ENCODE data around the gene KRTAP5-9.
"Not testable (repeated sequence)": the region's sequence is repeated elsewhere in the genome, so short reads cannot be mapped to it uniquely, and the experiment has no call there.

KRTAP5-9 gene

DNA sequence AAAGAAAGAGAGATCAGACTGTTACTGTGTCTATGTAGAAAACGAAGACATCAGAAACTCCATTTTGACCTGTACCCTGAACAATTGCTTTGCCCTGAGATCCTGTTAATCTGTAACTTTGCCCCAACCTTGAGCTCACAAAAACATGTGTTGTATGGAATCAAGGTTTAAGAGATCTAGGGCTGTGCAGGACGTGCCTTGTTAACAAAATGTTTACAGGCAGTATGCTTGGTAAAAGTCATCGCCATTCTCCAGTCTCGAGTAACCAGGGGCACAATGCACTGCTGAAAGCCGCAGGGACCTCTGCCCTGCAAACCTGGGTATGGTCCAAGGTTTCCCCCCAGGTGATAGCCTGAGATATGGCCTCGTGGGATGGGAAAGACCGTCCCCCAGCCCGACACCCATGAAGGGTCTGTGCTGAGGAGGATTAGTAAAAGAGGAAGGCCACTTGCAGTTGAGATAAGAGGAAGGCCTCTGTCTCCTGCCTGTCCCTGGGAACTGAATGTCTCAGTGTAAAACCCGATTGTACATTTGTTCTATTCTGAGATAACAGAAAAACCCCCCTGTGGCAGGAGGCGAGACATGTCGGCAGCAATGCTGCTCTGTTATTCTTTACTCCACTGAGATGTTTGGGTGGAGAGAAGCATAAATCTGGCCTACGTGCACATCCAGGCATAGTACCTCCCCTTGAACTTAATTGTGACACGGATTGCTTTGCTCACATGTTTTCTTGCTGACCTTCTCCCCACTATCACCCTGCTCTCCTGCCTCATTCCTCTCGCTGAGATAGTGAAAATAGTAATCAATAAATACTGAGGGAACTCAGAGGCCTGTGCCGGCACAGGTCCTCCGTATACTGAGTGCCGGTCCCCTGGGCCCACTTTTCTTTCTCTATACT lies 13.3 kb upstream of the KRTAP5-9 start:
- not testable (repeated sequence) for DNase-seq (ENCODE audit: low spot score)

DNA sequence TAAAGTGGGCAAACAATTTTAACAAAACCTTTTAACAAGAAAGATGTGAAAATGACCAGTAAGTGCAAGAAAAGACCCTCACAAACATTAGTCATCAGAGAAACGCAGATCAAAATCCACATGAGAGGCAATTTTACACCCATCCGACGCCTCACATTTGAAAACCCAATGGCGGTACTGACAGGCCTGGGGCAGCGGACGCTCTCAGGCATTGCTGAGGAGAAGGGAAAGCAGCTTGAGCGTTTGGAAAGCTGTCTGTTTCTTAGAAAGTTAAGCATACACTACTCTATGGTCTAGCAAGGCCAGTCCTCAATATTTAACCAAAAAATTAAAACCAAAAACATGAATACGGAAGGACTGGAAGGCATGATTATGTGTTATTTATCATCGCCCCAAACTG lies 12.4 kb upstream of the KRTAP5-9 start:
- DNase-seq (ENCODE audit: low spot score), result no peak

DNA sequence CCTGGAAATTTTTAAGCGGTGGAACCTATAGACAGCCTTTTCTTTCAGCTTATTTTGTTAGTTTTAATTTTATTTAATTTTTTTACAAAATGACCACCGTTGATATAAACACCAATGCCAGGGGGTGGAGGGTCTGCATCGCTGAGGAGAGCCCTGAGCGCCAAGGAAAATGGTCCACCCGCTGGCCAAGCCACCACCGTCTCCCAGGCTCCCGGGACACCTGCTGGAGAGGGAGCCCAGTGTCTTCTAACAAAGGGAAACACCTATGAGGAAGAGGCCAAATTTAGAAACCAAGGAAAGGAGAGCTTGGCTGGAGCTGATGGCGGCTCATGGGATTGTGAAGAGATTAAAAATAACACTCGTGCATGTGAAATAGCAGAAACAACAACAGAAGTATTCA lies 10.7 kb upstream of the KRTAP5-9 start:
- DNase-seq (ENCODE audit: low spot score), result no peak

DNA sequence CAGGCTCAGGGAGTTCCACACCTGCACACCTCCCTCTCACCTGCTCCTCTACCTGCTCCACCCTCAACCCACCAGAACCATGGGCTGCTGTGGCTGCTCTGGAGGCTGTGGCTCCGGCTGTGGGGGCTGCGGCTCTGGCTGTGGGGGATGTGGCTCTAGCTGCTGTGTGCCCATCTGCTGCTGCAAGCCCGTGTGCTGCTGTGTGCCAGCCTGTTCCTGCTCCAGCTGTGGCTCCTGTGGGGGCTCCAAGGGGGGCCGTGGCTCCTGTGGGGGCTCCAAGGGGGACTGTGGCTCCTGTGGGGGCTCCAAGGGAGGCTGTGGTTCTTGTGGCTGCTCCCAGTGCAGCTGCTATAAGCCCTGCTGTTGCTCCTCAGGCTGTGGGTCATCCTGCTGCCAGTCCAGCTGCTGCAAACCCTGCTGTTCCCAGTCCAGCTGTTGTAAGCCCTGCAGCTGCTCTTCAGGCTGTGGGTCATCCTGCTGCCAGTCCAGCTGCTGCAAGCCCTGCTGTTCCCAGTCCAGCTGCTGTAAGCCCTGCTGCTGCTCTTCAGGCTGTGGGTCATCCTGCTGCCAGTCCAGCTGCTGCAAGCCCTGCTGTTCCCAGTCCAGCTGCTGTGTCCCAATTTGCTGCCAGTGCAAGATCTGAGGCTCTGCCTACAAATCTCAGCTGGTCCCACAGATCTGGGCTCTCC lies 10.1 kb upstream of the KRTAP5-9 start, which contains the start of gene KRTAP5-8:
KRTAP5-8 (plus strand) TSS at position 49 of the 689 bp plus-strand sequence; CDS start at position 80, 31 bp downstream.
- DNase-seq (ENCODE audit: low spot score), result not testable (repeated sequence)

DNA sequence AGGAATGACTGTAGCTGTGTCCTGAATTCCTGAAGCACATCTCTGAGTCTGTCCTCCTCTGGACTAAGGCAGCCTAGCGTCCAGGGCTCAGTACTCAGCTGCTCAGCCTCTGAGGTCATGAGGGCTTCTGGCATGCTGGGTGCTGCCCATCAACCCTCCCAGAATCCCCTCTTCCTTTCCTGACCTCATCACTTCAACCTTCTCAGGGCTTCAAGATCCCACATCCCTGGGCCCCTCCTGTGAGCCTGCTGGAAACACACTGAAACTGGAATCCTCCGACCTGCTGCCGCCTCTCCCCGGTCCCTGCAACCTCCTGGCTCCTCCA lies 9.6 kb upstream of the KRTAP5-9 start:
- no peak for DNase-seq (ENCODE audit: low spot score)

- no peak for DNase-seq (ENCODE audit: low spot score)
Measured at GRCh38 chr11:71539017-71539416, 9.2 kb upstream of the KRTAP5-9 start.

GRCh38 chr11:71539971-71540370 lies 8.2 kb upstream of the KRTAP5-9 start:
- DNase-seq (ENCODE audit: low spot score), result not testable (repeated sequence)

DNA sequence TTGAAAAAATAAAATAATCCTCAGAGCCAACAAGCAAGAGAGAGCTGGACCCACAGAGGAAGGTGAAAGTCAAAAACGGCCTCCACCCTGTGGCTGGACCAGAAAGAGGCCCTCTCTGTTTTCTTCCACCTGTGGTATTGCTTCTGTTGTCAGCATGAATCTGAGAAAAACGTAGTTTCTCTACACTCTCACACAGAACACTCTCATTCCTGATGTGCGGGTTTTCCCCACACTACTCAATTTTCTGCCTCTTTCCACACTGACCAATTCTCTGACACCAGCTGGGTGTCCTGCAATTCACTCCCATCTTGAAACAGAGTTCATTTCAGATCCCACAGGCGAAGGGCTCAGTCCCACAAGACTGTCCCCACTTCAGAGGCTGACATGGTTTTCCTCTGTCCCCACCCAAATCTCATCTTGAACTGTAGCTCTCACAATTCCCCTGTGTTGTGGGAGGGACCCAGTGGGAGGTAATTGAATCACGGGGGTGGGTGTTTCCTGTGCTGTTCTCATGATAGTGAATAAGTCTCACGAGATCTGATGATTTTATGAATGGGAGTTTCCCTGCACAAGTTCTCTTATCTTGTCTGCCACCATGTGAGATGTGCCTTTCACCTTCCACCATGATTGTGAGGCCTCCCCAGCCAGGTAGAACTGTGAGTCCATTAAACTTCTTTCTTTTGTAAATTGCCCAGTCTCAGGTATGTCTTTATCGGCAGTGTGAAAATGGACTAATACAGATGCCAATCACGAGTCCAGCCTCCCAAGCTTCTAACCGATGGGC lies 7.5 kb upstream of the KRTAP5-9 start:
- DNase-seq (ENCODE audit: low spot score), result not testable (repeated sequence)

DNA sequence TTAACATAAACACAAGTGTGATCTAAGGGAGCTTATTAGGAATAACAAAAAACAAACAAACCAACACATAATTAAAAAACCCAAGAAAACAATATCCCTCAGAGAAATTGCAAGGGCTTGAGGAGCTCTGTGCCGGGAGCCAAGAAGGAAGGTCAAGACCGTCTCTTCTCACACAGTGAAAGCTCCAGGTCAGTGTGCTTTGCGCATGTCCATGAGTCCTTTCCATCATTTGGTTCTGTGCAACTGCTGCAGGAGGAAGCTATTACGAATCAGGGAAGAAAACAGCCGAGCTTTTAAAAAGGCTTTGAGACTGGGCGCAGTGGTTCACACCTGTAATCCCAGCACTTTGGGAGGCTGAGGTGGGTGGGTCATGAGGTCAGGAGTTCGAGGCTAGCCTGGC lies 5.8 kb upstream of the KRTAP5-9 start:
- no peak for DNase-seq (ENCODE audit: low spot score)

DNA sequence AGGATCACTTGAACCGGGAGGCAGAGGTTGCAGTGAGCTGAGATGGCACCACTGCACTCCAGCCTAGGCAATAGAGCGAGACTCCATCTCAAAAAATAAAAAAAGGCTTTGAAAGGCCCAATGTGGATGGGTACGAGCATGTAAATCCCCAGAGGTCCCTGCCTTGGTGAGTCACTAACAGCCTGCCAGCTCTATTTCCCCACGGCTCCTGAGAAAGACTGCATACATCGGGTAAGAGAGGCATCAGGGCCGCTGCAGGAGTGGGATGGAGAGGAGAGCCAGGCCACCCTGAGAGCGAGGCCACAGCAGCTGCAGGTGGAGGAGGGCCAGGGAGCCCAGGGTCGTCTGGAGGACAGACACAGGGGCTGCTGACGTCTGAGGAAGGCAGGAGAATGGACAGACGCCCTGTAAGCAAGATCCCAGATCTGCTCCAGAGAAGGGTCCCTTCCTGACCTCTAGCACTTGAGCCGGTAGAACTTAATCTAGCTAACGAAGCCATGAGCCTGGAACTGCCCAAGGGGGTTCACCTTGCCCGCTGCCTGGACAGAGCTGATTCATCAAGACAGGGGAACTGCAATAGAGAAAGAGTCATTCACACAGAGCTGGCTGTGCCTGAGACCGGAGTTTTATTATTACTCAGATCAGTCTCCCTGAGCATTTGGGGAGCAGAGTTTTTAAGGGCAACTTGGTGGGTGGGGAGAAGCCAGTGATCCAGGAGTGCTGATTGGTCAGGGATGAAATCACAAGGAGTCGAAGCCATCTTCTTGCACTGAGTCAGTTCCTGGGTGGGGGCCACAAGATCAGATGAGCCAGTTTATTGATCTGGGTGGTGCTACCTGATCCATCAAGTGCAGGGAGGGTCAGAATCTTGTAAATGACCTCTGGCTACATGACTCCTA lies 5.1 kb upstream of the KRTAP5-9 start:
- no peak for DNase-seq (ENCODE audit: low spot score)

DNA sequence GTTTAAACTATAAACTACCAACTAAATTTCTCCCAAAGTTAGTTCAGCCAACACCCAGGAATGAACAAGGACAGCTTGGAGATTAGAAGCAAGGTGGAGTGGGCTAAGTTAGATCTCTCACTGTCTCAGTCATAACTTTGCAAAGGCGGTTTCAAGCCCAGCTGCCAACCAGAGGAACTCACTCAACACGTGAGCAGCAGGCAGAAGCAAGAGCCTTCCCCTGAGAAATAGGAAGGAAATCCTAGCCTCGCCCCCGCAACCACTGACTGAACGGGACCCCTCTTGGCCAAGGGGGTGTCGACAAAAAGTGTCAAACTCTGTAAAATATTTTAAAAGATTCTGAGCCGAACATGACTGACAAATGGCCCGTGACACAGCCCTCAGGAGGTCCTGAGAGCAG lies 4.4 kb upstream of the KRTAP5-9 start:
- DNase-seq (ENCODE audit: low spot score), result no peak

- no peak for DNase-seq (ENCODE audit: low spot score)
Measured at GRCh38 chr11:71544525-71545214, 3.5 kb upstream of the KRTAP5-9 start.

DNA sequence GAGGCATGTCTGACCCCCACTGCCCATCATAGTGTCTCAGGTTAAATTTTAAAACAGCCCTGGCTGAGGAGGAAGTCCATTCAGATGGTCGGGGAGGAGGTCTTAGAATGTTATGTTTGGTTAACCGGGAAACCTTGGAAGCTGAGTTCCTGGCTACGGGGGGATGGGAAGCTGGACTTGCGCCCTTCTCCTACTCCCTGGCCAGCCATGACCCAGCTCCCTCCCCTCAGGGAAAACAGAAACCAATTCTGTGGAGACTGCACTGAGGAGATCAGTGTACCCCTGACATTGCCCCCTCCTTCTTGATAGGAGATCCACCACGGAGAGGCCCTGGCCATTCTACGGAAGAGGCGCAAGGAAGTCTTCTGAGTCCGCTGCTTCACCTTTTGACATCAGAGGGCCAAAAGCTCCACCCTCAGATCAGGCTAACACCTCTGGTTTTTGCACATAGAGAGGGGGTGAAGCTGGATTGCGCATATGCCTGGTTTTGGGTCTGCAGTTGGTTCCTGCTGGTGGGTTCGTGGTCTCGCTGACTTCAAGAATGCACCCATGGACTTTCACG lies 2.7 kb upstream of the KRTAP5-9 start:
- no peak for DNase-seq (ENCODE audit: low spot score)

DNA sequence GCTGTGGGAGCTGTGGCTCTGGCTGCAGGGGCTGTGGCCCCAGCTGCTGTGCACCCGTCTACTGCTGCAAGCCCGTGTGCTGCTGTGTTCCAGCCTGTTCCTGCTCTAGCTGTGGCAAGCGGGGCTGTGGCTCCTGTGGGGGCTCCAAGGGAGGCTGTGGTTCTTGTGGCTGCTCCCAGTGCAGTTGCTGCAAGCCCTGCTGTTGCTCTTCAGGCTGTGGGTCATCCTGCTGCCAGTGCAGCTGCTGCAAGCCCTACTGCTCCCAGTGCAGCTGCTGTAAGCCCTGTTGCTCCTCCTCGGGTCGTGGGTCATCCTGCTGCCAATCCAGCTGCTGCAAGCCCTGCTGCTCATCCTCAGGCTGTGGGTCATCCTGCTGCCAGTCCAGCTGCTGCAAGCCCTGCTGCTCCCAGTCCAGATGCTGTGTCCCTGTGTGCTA lies 514 bp downstream of the KRTAP5-9 start:
- no peak for DNase-seq (ENCODE audit: low spot score)

DNA sequence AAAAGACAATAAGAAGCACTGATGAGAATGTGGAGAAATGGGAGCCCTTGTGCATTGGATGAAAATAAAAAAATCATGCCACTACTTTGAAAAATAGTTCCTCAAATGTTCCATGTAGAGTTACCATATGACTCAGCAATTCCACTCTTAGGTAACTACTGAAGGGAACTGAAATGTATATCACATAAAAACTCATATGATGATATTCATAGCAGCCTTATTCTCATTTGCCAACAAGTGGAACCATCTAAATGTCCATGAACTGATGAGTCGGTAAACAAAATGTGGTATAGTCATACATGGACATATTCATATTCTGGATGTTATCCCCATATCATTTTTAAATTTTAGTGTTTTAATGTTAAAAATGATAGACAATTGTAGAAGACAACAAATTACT lies 3.5 kb downstream of the KRTAP5-9 start:
- no peak for DNase-seq (ENCODE audit: low spot score)

- no peak for DNase-seq (ENCODE audit: low spot score)
Measured at GRCh38 chr11:71554996-71555395, 6.8 kb downstream of the KRTAP5-9 start.

- no peak for DNase-seq (ENCODE audit: low spot score)
Measured at GRCh38 chr11:71555508-71555907, 7.3 kb downstream of the KRTAP5-9 start.

DNA sequence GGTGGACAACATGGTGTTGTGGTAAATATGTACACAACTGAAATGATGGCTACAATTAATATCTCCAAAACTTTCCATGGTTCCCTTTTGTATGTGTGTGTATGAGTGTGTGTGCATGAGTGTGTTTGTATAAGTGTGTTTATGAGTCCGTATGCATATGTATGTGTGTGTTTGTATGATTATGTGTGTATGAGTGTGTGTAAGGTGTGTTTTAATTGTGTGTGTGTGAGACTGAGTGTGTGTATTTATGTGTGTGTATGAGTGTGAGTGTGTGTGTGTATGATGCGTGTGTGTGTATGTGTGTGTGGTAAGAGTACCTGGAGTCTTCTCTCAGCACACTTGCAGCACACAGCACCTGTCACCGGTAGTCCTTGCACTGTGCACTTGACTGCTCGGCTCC lies 7.8 kb downstream of the KRTAP5-9 start:
- no peak for DNase-seq (ENCODE audit: low spot score)

- DNase-seq (ENCODE audit: low spot score), result no peak
Measured at GRCh38 chr11:71557257-71557656, 9.0 kb downstream of the KRTAP5-9 start.

DNA sequence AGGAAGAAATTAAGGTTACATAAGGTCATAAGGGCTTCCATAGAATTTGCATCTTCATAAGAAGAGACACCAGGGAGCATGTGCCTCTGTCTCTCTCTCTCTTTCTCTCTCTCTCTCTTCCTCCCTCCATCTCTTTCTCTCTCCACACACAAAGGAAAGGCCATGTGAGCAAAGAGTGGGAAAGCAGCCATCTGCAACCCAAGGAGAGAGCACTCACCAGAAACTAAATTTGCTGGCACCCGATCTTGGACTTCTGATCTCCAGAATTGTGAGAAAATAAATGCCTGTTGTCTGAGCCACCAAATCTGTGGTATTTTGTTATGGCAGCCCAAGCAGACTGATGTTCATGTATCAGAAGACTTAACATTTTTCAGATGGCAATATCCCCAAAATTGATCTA lies 10.8 kb downstream of the KRTAP5-9 start:
- DNase-seq (ENCODE audit: low spot score), result no peak

GRCh38 chr11:71562120-71562519 lies 13.9 kb downstream of the KRTAP5-9 start:
- DNase-seq (ENCODE audit: low spot score), result no peak

Measured in hepatic stellate cell (primary cell).